PC-9 (cell line): ENCODE measurements around the gene YPEL2.

Experiments
- EZH2 ChIP-seq: fragments of 200-600 bp; sonication (generic); IDR thresholded peaks from 2 replicates; pipeline ENCODE4 v1.8.0; 2017; ENCODE audit warnings: antibody characterized with exemption, low read depth
- TF ChIP-seq, protein P1 (sequence below): fragments of 200-600 bp; sonication (generic); conservative IDR thresholded peaks from 2 replicates; pipeline ENCODE4 v1.6.1; 2017; ENCODE audit warnings: mixed run types, antibody characterized with exemption, mild to moderate bottlenecking, moderate library complexity

DNA sequence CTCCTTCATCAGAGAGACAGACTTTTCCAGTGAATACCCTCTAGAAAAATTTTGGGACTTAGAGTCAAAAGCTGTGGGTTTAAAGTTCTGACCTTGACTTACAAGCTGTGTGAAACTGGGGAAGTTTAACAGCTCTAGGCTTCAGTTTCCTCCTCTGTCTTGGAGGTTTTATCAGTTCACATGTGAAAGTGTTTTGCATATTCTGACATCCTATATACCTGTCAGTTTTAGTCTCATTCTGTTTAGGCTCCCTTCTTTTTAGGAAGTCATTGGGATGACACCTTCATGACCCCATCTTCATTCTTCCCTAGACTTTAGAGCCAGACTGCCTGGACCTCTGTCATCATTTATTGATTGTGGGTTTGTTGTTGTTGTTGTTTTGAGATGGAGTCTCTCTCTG, 44.4 kb downstream of the YPEL2 start:
- TF ChIP-seq, protein P1, sequence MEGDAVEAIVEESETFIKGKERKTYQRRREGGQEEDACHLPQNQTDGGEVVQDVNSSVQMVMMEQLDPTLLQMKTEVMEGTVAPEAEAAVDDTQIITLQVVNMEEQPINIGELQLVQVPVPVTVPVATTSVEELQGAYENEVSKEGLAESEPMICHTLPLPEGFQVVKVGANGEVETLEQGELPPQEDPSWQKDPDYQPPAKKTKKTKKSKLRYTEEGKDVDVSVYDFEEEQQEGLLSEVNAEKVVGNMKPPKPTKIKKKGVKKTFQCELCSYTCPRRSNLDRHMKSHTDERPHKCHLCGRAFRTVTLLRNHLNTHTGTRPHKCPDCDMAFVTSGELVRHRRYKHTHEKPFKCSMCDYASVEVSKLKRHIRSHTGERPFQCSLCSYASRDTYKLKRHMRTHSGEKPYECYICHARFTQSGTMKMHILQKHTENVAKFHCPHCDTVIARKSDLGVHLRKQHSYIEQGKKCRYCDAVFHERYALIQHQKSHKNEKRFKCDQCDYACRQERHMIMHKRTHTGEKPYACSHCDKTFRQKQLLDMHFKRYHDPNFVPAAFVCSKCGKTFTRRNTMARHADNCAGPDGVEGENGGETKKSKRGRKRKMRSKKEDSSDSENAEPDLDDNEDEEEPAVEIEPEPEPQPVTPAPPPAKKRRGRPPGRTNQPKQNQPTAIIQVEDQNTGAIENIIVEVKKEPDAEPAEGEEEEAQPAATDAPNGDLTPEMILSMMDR = no peak
- TF ChIP-seq EZH2 = no peak
